ENCODE measurements around the gene HACE1.
"Not testable (repeated sequence)": the region's sequence is repeated elsewhere in the genome, so short reads cannot be mapped to it uniquely, and the experiment has no call there.

DNA sequence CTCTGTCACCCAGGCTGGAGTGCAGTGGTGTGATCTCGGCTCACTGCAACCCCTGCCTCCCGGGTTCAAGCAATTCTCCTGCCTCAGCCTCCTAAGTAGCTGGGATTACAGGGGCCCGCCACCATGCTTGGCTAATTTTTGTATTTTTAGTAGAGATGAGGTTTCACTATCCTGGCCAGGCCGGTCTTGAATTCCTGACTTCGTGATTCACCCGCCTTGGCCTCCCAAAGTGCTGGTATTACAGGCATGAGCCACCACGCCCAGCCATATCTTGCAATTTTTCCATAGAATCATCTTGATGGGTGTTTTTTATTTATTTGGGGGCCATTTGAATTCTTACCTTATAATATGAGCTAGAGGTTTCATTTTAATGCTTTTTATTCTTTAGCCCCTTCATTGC, 39.2 kb upstream of the HACE1 start:
- TF ChIP-seq, protein P1, sequence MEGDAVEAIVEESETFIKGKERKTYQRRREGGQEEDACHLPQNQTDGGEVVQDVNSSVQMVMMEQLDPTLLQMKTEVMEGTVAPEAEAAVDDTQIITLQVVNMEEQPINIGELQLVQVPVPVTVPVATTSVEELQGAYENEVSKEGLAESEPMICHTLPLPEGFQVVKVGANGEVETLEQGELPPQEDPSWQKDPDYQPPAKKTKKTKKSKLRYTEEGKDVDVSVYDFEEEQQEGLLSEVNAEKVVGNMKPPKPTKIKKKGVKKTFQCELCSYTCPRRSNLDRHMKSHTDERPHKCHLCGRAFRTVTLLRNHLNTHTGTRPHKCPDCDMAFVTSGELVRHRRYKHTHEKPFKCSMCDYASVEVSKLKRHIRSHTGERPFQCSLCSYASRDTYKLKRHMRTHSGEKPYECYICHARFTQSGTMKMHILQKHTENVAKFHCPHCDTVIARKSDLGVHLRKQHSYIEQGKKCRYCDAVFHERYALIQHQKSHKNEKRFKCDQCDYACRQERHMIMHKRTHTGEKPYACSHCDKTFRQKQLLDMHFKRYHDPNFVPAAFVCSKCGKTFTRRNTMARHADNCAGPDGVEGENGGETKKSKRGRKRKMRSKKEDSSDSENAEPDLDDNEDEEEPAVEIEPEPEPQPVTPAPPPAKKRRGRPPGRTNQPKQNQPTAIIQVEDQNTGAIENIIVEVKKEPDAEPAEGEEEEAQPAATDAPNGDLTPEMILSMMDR (IDR thresholded peaks at IDR 0.05): not testable (repeated sequence)
- not testable (repeated sequence) for TF ChIP-seq EP300, POLR2AphosphoS5 (IDR thresholded peaks at IDR 0.05)

Measured in sigmoid colon (tissue), 4 donors.